GM23338 (cell line): Measurements from ENCODE around the gene KLK15. TPM values are rescaled to one million over a fixed set of nuclear protein-coding genes. Genes with fewer than 3 reads are reported as not detected.
"Not testable (repeated sequence)": the region's sequence is repeated elsewhere in the genome, so short reads cannot be mapped to it uniquely, and the experiment has no call there.

ENCODE experiments used
- ATAC-seq: fragments of 200-7000 bp; cut with Tn5 transposase; 3 replicates; pipeline ENCODE4 v1.9.1; 2020
- DNase-seq: peaks from one replicate; pipeline ENCODE4 v3.0.0-alpha.2; 2015; ENCODE audit warnings: low spot score
- H2AFZ ChIP-seq: fragments of 200-600 bp; sonication (generic); 2 replicates; pipeline ENCODE4 v1.8.0; 2016; ENCODE audit warnings: antibody characterized with exemption, mild to moderate bottlenecking, moderate library complexity
- H3F3A ChIP-seq: fragments of 200-600 bp; sonication (generic); replicated peaks from 2 replicates; pipeline ENCODE4 v1.8.0; 2017; ENCODE audit warnings: antibody characterized with exemption, mixed run types, low read depth
- H3K27ac ChIP-seq: fragments of 200-600 bp; sonication (generic); 2 replicates; pipeline ENCODE4 v1.6.1; 2016; ENCODE audit warnings: low read depth
- H3K27me3 ChIP-seq: fragments of 200-600 bp; sonication (generic); 2 replicates; pipeline ENCODE4 v1.8.0; 2016; ENCODE audit warnings: mild to moderate bottlenecking, mixed run types, moderate library complexity; ENCODE audit not compliant: insufficient read depth
- H3K36me3 ChIP-seq: fragments of 200-600 bp; sonication (generic); 2 replicates; pipeline ENCODE4 v1.8.0; 2016; ENCODE audit warnings: mild to moderate bottlenecking; ENCODE audit not compliant: insufficient read depth
- H3K4me1 ChIP-seq: fragments of 200-600 bp; sonication (generic); 2 replicates; pipeline ENCODE4 v1.8.0; 2016; ENCODE audit warnings: mild to moderate bottlenecking, moderate library complexity; ENCODE audit not compliant: insufficient read depth
- H3K4me2 ChIP-seq: fragments of 200-600 bp; sonication (generic); 2 replicates; pipeline ENCODE4 v1.7.1; 2017; ENCODE audit warnings: mixed run types
- H3K4me3 ChIP-seq: fragments of 200-600 bp; sonication (generic); 2 replicates; pipeline ENCODE4 v1.6.1; 2016; ENCODE audit warnings: mixed run types
- H3K79me2 ChIP-seq: fragments of 200-600 bp; sonication (generic); replicated peaks from 2 replicates; pipeline ENCODE4 v1.8.0; 2017; ENCODE audit warnings: mild to moderate bottlenecking; ENCODE audit not compliant: insufficient read depth
- H3K9me2 ChIP-seq: fragments of 200-600 bp; sonication (generic); 2 replicates; pipeline ENCODE4 v1.8.0; 2017; ENCODE audit not compliant: insufficient read depth
- H4K20me1 ChIP-seq: fragments of 200-600 bp; sonication (generic); replicated peaks from 2 replicates; pipeline ENCODE4 v1.8.0; 2017; ENCODE audit warnings: mild to moderate bottlenecking; ENCODE audit not compliant: insufficient read depth
- H3K27ac Mint-ChIP-seq: 2 replicates; pipeline ENCODE4 v1.8.0; 2020; ENCODE audit warnings: inconsistent platforms, mild to moderate bottlenecking, moderate library complexity, mixed read lengths
- H3K27me3 Mint-ChIP-seq: 3 replicates; pipeline ENCODE4 v1.8.0; 2022; ENCODE audit warnings: low read depth, mild to moderate bottlenecking, moderate library complexity, mixed read lengths, inconsistent platforms; ENCODE audit not compliant: insufficient read depth, poor library complexity
- H3K36me3 Mint-ChIP-seq: 3 replicates; pipeline ENCODE4 v1.8.0; 2021; ENCODE audit warnings: low read depth, mild to moderate bottlenecking, inconsistent platforms, moderate library complexity, mixed read lengths
- H3K4me1 Mint-ChIP-seq: 3 replicates; pipeline ENCODE4 v1.8.0; 2020; ENCODE audit warnings: mild to moderate bottlenecking, inconsistent platforms, mixed read lengths
- H3K4me3 Mint-ChIP-seq: 3 replicates; pipeline ENCODE4 v1.8.0; 2021; ENCODE audit warnings: moderate library complexity, mild to moderate bottlenecking, inconsistent platforms, mixed read lengths
- H3K9me3 Mint-ChIP-seq: 3 replicates; pipeline ENCODE4 v1.8.0; 2020; ENCODE audit warnings: moderate library complexity, mild to moderate bottlenecking, inconsistent platforms, mixed read lengths
- CREB1 ChIP-seq: fragments of 250-450 bp; sonication (Bioruptor Pico); IDR thresholded peaks from 2 replicates; pipeline ENCODE4 v1.5.0; 2020; ENCODE audit warnings: low read depth, mild to moderate bottlenecking, moderate library complexity
- ETS1 ChIP-seq: IDR thresholded peaks from 2 replicates; pipeline ENCODE4 v1.6.1; 2016; ENCODE audit warnings: antibody characterized with exemption
- EZH2 ChIP-seq: fragments of 200-600 bp; sonication (generic); IDR thresholded peaks from one replicate; pipeline ENCODE4 v1.8.0; 2017; ENCODE audit warnings: antibody characterized with exemption, mild to moderate bottlenecking, low read depth; ENCODE audit not compliant: unreplicated experiment
- EZH2phosphoT487 ChIP-seq: fragments of 200-600 bp; sonication (generic); IDR thresholded peaks from one replicate; pipeline ENCODE4 v1.8.1; 2018; ENCODE audit warnings: antibody characterized with exemption; ENCODE audit not compliant: unreplicated experiment
- JUNB ChIP-seq: IDR thresholded peaks from one replicate; pipeline ENCODE4 v1.6.1; 2016; ENCODE audit warnings: antibody characterized with exemption; ENCODE audit not compliant: unreplicated experiment
- NANOG ChIP-seq: IDR thresholded peaks from 2 replicates; pipeline ENCODE4 v1.6.1; 2016; ENCODE audit warnings: antibody characterized with exemption, borderline replicate concordance
- STAT1 ChIP-seq: IDR thresholded peaks from one replicate; pipeline ENCODE4 v1.6.1; 2016; ENCODE audit warnings: antibody characterized with exemption; ENCODE audit not compliant: unreplicated experiment
- ZNF114 ChIP-seq: fragments of 250-450 bp; sonication (Bioruptor Pico); IDR thresholded peaks from 2 replicates; pipeline ENCODE4 v1.5.0; 2020; ENCODE audit warnings: mild to moderate bottlenecking, moderate library complexity
- ZNF331 ChIP-seq: fragments of 250-450 bp; sonication (Bioruptor Pico); IDR thresholded peaks from 2 replicates; pipeline ENCODE4 v1.5.0; 2020; ENCODE audit warnings: low read depth, mild to moderate bottlenecking, moderate library complexity
- ZNF462 ChIP-seq: fragments of 250-450 bp; sonication (Bioruptor Pico); IDR thresholded peaks from 2 replicates; pipeline ENCODE4 v1.5.0; 2020; ENCODE audit warnings: mild to moderate bottlenecking, moderate library complexity
- polyA plus RNA-seq: library from polyadenylated mRNA; unstranded; fragments of >200 nt; fragmentation: Nextera tagmentation; extraction: Ambion mirVana; gene quantifications from 2 replicates; pipeline ENCODE4 v1.2.1, GENCODE V29; 2016
- total RNA-seq: library from RNA; depleted of rRNA; stranded (reverse); fragments of >200 nt; shearing (Covaris generic); gene quantifications from 2 replicates; pipeline ENCODE4 v1.2.3, GENCODE V29; 2014

Gene KLK15
- total and polyA plus RNA-seq, 2 experiments from 2014 or later = not detected

GRCh38 chr19:50784710-50785109, 48.7 kb downstream of the KLK15 start (continued):
- TF ChIP-seq ETS1 = no peak

- ATAC-seq, H3K4me3 Mint-ChIP-seq, H3K4me1 ChIP-seq, H3K27ac ChIP-seq, H3K4me3 ChIP-seq, H3K4me1 Mint-ChIP-seq, H3K4me2 ChIP-seq, H3K79me2 ChIP-seq, H3K36me3 ChIP-seq, H4K20me1 ChIP-seq, DNase-seq, H3F3A ChIP-seq, H2AFZ ChIP-seq, H3K27ac Mint-ChIP-seq, H3K9me2 ChIP-seq: not testable (repeated sequence)
- H3K27me3 ChIP-seq = peaks cover 24% of the 10 kb centered on the region
- Mint-ChIP-seq H3K36me3 (peaks cover 19% of the 10 kb centered on the region), H3K27me3 (peaks cover 13% of the 10 kb centered on the region), H3K9me3 (peaks cover 75% of the 10 kb centered on the region)
Observed at GRCh38 chr19:50783848-50784152, 49.6 kb downstream of the KLK15 start.

GRCh38 chr19:50780753-50781435, 52.5 kb downstream of the KLK15 start:
- Histone ChIP-seq H3K27me3 (peaks cover 53% of the 10 kb centered on the region), H3F3A (peaks cover 4% of the 10 kb centered on the region), H3K4me2 (no peak overlapping the region), H2AFZ (no peak overlapping the region), H3K4me3 (no peak overlapping the region), H4K20me1 (no peaks in the 10 kb centered on the region), H3K4me1 (peaks cover 13% of the 10 kb centered on the region), H3K79me2 (no peaks in the 10 kb centered on the region), H3K27ac (no peak overlapping the region), H3K36me3 (no peaks in the 10 kb centered on the region), H3K9me2 (no peaks in the 10 kb centered on the region)
- DNase-seq (no peak), ATAC-seq (no peak)
- peaks cover 16% of the 10 kb centered on the region for H3K27me3 Mint-ChIP-seq
- no peak overlapping the region for H3K4me3 Mint-ChIP-seq
- no peak overlapping the region for H3K27ac Mint-ChIP-seq
- peaks cover 28% of the 10 kb centered on the region for H3K36me3 Mint-ChIP-seq
- no peaks in the 10 kb centered on the region for H3K4me1 Mint-ChIP-seq
- peaks cover 90% of the 10 kb centered on the region for H3K9me3 Mint-ChIP-seq
- TF ChIP-seq ZNF331 (CRISPR knock-in tag) (no peak), ZNF462 (no peak), NANOG (no peak), STAT1 (no peak), EZH2phosphoT487 (no peak), CREB1 (no peak), JUNB (no peak), ZNF114 (CRISPR knock-in tag) (no peak), ETS1 (no peak), EZH2 (no peak)
